SHP77 (cell line): ENCODE measurements around the gene AP3M1.
A peak's percentile ranks its signal among the peaks of the same experiment; 100 is the strongest.

Source experiments
- DNase-seq, 2 experiments: peaks; one replicate each; lab custom pipeline; 2025; lab: John Stamatoyannopoulos, UW

Gene AP3M1

DNA sequence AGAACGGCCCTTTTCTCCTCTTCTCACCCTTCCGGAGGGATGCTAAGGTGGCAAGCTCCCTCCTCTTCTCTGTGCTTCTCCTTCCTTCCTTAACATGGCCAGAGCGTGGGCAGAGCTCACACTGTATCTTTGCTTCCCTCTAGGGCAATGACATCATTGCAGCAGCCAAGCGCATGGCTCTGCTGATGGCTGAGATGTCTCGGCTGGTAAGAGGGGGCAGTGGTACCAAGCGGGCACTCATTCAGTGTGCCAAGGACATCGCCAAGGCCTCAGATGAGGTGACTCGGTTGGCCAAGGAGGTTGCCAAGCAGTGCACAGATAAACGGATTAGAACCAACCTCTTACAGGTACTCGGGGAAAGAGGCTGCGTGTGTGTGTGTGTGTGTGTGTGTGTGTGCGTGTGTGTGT lies 36.6 kb downstream of the AP3M1 start:
- no peak for DNase-seq

DNA sequence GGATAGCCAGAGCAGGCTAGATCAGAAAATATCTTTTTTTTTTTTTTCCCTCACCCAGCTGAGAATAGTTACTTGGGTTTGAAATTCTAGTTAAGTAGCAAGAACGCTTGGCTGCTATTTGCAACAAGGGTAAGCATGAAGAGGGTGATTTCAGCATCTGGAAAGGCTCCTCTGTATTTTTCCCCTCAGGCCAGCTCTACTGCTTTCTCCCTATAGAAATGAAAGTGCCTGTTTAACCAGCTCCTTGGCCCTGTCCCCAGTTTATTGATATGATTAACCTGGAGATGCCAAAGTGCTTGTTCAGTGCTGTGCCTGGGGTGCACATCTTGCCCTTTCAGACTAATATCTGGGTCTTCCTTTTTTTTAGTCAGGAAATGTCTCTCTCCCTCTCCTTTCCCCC lies 37.1 kb downstream of the AP3M1 start:
- DNase-seq: no peak

DNA sequence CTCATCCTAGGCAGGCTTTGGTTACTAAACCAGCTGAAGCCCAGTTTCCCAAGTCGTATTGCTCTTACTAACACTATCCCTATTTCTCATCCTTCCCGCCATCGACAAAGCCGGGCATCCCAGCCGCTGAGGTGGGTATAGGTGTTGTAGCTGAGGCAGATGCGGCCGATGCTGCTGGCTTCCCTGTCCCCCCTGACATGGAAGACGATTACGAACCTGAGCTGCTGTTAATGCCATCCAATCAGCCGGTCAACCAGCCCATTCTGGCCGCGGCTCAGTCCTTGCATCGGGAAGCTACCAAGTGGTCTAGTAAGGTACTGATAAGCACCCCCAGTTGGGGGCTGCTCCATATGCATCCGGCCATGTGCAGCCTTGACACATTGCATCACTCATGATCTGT lies 38.8 kb downstream of the AP3M1 start:
- DNase-seq: no peak

- DNase-seq: no peak
These were observed 40.5 kb downstream of the AP3M1 start for GRCh38 chr10:74110120-74110519.

DNA sequence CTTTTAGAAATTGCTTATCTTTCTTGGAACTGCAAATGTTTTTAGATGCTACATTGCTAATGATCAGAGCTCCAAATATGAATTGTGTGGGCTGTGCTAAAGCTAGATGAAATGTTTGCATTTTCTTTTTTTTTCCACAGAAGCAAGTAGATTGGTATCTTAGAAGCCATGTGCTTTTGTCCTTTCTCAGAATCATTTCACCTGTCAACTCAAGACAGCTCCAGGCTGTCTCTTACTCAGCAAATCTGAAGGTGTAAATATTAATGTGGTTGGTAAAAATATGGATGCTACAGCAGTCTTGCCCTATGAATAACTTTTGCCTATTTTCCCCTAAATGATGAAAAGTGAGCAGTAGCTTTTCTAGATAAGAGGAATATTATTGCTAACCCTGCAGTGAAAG lies 41.2 kb downstream of the AP3M1 start:
- DNase-seq: no peak

DNA sequence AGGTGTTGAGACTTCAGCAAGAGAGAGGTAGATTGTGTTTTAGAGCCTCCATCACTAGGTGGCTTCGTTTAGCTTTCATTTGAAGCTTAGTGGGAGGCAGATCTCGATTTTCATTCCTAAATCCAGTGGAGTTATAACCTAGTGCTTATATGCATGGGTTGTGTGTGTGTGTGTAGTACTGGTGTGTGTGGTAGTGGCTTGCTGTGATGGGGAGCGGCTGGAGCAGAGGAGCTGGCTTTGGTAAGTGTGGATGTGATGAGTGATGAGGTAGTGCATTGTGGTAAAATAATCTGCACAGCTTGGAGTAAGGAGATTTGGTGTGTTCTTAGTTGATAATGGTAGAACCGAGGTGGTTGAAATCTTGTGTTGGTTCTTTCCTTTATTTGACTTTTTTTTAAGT lies 43.2 kb downstream of the AP3M1 start:
- no peak for DNase-seq

DNA sequence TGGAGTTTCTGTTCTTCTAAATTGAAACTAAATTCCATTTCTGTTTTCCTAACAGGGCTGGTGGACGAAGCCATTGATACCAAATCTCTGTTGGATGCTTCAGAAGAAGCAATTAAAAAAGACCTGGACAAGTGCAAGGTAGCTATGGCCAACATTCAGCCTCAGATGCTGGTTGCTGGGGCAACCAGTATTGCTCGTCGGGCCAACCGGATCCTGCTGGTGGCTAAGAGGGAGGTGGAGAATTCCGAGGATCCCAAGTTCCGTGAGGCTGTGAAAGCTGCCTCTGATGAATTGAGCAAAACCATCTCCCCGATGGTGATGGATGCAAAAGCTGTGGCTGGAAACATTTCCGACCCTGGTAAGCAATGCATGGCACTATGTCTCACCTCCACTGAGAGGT lies 45.6 kb downstream of the AP3M1 start:
- DNase-seq: no peak

DNA sequence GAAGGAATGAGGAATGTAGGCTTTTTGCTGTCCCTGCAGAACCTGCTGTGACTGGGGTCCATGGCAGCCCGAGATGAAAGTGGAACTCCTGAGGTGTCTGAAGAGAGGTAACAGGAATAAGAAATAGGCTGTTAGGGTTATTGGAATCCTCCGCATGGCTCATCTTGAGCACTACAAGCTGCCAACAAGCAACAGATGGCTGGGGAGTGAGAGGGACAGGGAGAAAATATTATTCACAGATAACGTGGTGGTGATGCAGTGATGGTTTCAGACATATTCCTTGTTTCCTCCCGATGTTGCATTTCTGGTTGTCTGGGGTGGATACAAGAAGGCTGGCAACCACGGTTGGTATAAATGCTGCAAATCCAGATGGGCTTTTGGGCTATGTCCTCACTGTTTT lies 46.1 kb downstream of the AP3M1 start:
- no peak for DNase-seq

GRCh38 chr10:74103560-74104258 lies 46.9 kb downstream of the AP3M1 start:
- no peak for DNase-seq

- DNase-seq: no peak
These were observed 50.8 kb downstream of the AP3M1 start for GRCh38 chr10:74099836-74100235.

DNA sequence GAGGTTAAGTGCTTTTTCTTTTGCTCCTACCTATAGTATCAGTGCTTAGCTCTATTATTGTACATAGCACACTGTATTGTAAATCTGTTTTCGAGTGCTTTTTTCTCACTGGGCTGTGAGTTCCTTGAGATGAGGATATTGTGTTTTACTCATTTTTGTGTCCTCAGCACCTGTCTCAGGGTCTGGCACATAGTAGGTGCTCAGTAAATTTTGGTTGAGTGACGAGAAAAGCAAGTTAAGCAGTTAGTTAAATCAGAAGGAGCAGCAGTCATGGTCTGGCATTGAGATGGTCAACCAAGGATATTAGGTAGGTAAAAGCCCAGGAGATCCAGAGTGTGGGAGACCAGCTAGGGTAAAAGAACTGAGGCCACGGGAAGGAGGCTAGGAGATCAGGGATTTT lies 51.2 kb downstream of the AP3M1 start:
- DNase-seq: no peak

GRCh38 chr10:74097776-74098175 lies 52.9 kb downstream of the AP3M1 start:
- no peak for DNase-seq

GRCh38 chr10:74096777-74097176 lies 53.9 kb downstream of the AP3M1 start:
- DNase-seq: no peak

GRCh38 chr10:74094231-74094630 lies 56.4 kb downstream of the AP3M1 start:
- no peak for DNase-seq

- DNase-seq: no peak
These were observed 57.0 kb downstream of the AP3M1 start for GRCh38 chr10:74093530-74094164.

GRCh38 chr10:74092372-74092771 lies 58.3 kb downstream of the AP3M1 start:
- no peak for DNase-seq

GRCh38 chr10:74088722-74089121 lies 61.9 kb downstream of the AP3M1 start:
- no peak for DNase-seq

GRCh38 chr10:74086317-74086716 lies 64.3 kb downstream of the AP3M1 start:
- no peak for DNase-seq

GRCh38 chr10:74084955-74085354 lies 65.7 kb downstream of the AP3M1 start:
- DNase-seq: no peak

DNA sequence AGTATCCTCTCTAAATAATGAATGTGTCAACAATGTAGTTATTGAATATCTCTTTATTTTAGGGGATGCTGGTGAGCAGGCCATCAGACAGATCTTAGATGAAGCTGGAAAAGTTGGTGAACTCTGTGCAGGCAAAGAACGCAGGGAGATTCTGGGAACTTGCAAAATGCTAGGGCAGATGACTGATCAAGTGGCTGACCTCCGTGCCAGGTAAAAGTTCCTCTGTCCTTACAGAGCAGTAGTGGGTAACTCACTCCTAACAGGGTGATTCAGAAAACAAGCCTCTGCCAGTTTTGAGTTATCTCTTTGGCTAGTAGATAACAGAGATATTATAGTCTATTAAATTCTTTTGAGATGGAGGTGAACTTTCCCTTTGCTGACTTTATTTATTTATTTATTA lies 67.3 kb downstream of the AP3M1 start:
- no peak for DNase-seq

GRCh38 chr10:74081941-74082718 lies 68.5 kb downstream of the AP3M1 start:
- DNase-seq: no peak

DNA sequence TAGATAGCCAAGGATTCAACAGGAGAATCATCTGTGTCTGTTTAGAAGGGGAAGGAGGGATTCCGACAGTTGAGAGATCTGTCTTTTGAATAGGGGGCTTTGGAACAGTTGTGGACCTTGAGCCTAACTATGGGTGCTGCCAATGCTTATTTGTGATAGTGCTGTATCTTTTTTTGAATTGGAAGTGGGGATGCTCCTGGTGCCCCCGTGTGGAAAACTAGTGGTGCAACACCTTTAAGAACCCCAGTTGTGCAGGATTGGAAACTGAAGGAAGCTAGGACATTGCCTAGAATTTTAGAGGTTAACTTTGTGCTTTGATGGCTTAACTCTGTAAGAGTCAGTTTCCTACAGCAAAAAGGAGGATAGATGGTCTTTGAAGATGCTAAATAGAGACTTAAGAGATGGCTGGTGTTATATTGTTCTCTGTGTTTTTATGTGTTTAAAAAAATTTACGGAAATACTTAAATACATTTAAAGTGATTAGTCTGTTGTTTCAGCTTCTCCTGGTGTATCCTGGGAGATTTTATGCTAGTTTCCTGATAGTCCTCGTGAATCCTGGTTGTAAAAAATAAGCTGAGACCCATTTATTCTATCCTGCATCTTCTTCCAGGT lies 69.3 kb downstream of the AP3M1 start:
- peak; percentile 3 to 16 for DNase-seq
